Suprapubic skin (tissue), 4 donors: Measurements from ENCODE around the gene HSD11B1L.

ENCODE experiments used
- CTCF ChIP-seq, 2 donors: fragments of 200-600 bp in 1 of 2; fragments of 450-650 bp in 1 of 2; sonication (generic) in 1 of 2; IDR thresholded peaks; one replicate each; pipeline ENCODE4 v1.5.1; 2016 to 2019; ENCODE audit warnings: antibody characterized with exemption in 2 of 2, mild to moderate bottlenecking in 1 of 2, moderate library complexity in 1 of 2
- EP300 ChIP-seq: sonication (generic); formaldehyde crosslinking; IDR thresholded peaks from one replicate; pipeline ENCODE4 v1.6.1; 2017; ENCODE audit warnings: antibody characterized with exemption
- POLR2A ChIP-seq, 2 donors: fragments of 450-650 bp; IDR thresholded peaks; one replicate each; pipeline ENCODE4 v1.6.1; 2017; ENCODE audit warnings: antibody characterized with exemption in 2 of 2, mild to moderate bottlenecking in 2 of 2, moderate library complexity in 2 of 2
- POLR2AphosphoS5 ChIP-seq, 3 donors: sonication (generic); formaldehyde crosslinking; IDR thresholded peaks; one replicate each; pipeline ENCODE4 v1.6.1; 2017; ENCODE audit warnings: antibody characterized with exemption in 3 of 3

GRCh38 chr19:5719274-5719960, 38.6 kb downstream of the HSD11B1L start:
- no peak for TF ChIP-seq CTCF (IDR thresholded peaks at IDR 0.05)
- no peak for TF ChIP-seq POLR2A (IDR thresholded peaks at IDR 0.05)
- TF ChIP-seq POLR2AphosphoS5 (IDR thresholded peaks at IDR 0.05): no peak
- TF ChIP-seq EP300: no peak
